ENCODE data around the gene KRT81. TPM values are rescaled to one million over a fixed set of nuclear protein-coding genes. Genes with fewer than 3 reads are reported as not detected.

The KRT81 gene
- polyA plus RNA-seq, 1 experiment = 2.3 TPM

GRCh38 chr12:52319097-52319496 is 27.8 kb upstream of the KRT81 start:
- CTCF ChIA-PET = interaction anchor here (0.6 to 1.9 kb wide), 6 partner anchors 9 to 163 kb away, joined by 3 to 14 read pairs (median 4); no protein-coding TSS in a partner anchor
- Histone ChIP-seq H3K9me3 (ENCODE audit: control insufficient read depth, insufficient read depth, low read length) (no peaks in the 10 kb centered on the region), H3K27me3 (ENCODE audit: control insufficient read depth, insufficient read depth, low read length) (peaks cover 69% of the 10 kb centered on the region), H3K4me3 (ENCODE audit: low read depth, low read length) (no peak overlapping the region), H3K27ac (ENCODE audit: low read depth, low read length) (no peak overlapping the region)
- no peak for TF ChIP-seq CTCF (IDR thresholded peaks at IDR 0.05; ENCODE audit: low read depth, low read length)
- POLR2A ChIA-PET = no interaction called here
- DNase-seq (ENCODE audit: low read depth, low spot score) = no peak

DNA sequence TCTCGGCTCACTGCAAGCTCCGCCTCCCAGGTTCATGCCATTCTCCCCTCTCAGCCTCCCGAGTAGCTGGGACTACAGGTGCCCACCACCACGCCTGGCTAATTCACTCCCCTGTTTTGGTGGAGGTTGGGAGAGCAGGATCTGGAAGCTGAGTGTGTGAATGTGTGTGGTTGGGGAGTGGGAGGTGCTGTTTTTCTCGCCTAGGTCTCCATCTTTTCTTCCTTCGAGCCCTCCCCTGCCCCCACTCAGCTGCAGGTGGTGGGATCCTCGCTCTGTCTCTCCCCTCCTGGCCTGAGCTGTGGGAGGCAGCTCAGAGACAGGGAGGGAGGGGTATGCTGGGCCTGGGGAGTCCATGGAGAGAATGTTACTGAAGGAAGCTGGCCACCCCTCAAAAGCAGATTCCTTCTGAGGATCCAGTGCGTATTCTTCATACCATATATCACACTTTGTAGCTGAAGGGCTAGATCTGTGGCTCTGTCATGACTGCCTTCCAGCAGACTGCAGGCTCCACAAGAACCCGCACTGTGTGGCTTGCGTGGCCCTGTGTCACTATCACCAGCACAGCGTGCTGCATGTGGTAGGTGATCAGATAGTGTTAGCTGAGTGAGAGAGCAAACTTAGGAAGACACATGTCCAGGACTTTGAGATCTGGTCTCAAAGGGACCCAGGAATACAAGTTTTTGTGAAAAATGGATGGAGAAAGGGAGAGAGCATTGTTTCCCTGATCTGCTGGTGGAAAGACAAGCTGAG is 27.1 kb upstream of the KRT81 start:
- Histone ChIP-seq H3K27me3 (ENCODE audit: control insufficient read depth, insufficient read depth, low read length) (peaks cover 75% of the 10 kb centered on the region), H3K9me3 (ENCODE audit: control insufficient read depth, insufficient read depth, low read length) (no peaks in the 10 kb centered on the region), H3K4me3 (ENCODE audit: low read depth, low read length) (no peak overlapping the region), H3K27ac (ENCODE audit: low read depth, low read length) (no peak overlapping the region)
- POLR2A ChIA-PET = no interaction called here
- CTCF ChIA-PET = interaction anchor here (0.6 to 1.9 kb wide), 5 partner anchors 9 to 662 kb away, joined by 3 to 14 read pairs (median 3); no protein-coding TSS in a partner anchor
- DNase-seq (ENCODE audit: low read depth, low spot score) = no peak
- TF ChIP-seq CTCF (IDR thresholded peaks at IDR 0.05; ENCODE audit: low read depth, low read length) = no peak

- ChIA-PET CTCF (interaction anchor here (1.0 to 1.9 kb wide), 2 partner anchors 10 to 663 kb away, joined by 3 to 14 read pairs; no protein-coding TSS in a partner anchor), POLR2A (no interaction called here)
- Histone ChIP-seq H3K27ac (ENCODE audit: low read depth, low read length) (no peak overlapping the region), H3K4me3 (ENCODE audit: low read depth, low read length) (no peak overlapping the region), H3K9me3 (ENCODE audit: control insufficient read depth, insufficient read depth, low read length) (no peaks in the 10 kb centered on the region), H3K27me3 (ENCODE audit: control insufficient read depth, insufficient read depth, low read length) (peaks cover 77% of the 10 kb centered on the region)
- TF ChIP-seq CTCF (IDR thresholded peaks at IDR 0.05; ENCODE audit: low read depth, low read length) = no peak
- DNase-seq (ENCODE audit: low read depth, low spot score) = no peak
Measured at GRCh38 chr12:52317468-52318052, 26.2 kb upstream of the KRT81 start.

- no peak for TF ChIP-seq CTCF (IDR thresholded peaks at IDR 0.05; ENCODE audit: low read depth, low read length)
- CTCF ChIA-PET = no interaction called here
- peaks cover 77% of the 10 kb centered on the region for H3K27me3 ChIP-seq (ENCODE audit: control insufficient read depth, insufficient read depth, low read length)
- no peaks in the 10 kb centered on the region for H3K9me3 ChIP-seq (ENCODE audit: control insufficient read depth, insufficient read depth, low read length)
- POLR2A ChIA-PET = no interaction called here
- DNase-seq (ENCODE audit: low read depth, low spot score) = no peak
- no peak overlapping the region for H3K27ac ChIP-seq (ENCODE audit: low read depth, low read length)
- H3K4me3 ChIP-seq (ENCODE audit: low read depth, low read length) = no peak overlapping the region
Measured at GRCh38 chr12:52316701-52317100, 25.4 kb upstream of the KRT81 start.

GRCh38 chr12:52316290-52316689 is 25.0 kb upstream of the KRT81 start:
- CTCF ChIA-PET = interaction anchor here (0.6 to 1.9 kb wide), 2 partner anchors 11 to 31 kb away, joined by 4 to 9 read pairs; no protein-coding TSS in a partner anchor
- H3K27me3 ChIP-seq (ENCODE audit: control insufficient read depth, insufficient read depth, low read length) = peaks cover 74% of the 10 kb centered on the region
- POLR2A ChIA-PET = no interaction called here
- no peaks in the 10 kb centered on the region for H3K9me3 ChIP-seq (ENCODE audit: control insufficient read depth, insufficient read depth, low read length)
- H3K4me3 ChIP-seq (ENCODE audit: low read depth, low read length) = no peak overlapping the region
- no peak overlapping the region for H3K27ac ChIP-seq (ENCODE audit: low read depth, low read length)
- no peak for TF ChIP-seq CTCF (IDR thresholded peaks at IDR 0.05; ENCODE audit: low read depth, low read length)
- DNase-seq (ENCODE audit: low read depth, low spot score) = no peak

All from AG04450 (cell line).